NCI-H2107 treated with DMSO at 0.1 percent for 48 hours (cell line): Measurements from ENCODE around the gene AKAP6.

Experiments used
- DNase-seq: peaks from one replicate; lab custom pipeline; 2025; ENCODE audit not compliant: unreplicated experiment; lab: John Stamatoyannopoulos, UW

Gene AKAP6

GRCh38 chr14:32618991-32619390, 289.9 kb downstream of the AKAP6 start:
- DNase-seq: no peak

GRCh38 chr14:32620303-32620702, 291.2 kb downstream of the AKAP6 start:
- no peak for DNase-seq

GRCh38 chr14:32620724-32621123, 291.6 kb downstream of the AKAP6 start:
- DNase-seq: no peak

GRCh38 chr14:32621585-32621984, 292.5 kb downstream of the AKAP6 start:
- no peak for DNase-seq

GRCh38 chr14:32622742-32623141, 293.6 kb downstream of the AKAP6 start:
- DNase-seq: no peak

GRCh38 chr14:32623300-32624093, 294.4 kb downstream of the AKAP6 start:
- no peak for DNase-seq

GRCh38 chr14:32625211-32625610, 296.1 kb downstream of the AKAP6 start:
- DNase-seq: peak; percentile 66

GRCh38 chr14:32627545-32628298, 298.6 kb downstream of the AKAP6 start:
- no peak for DNase-seq

GRCh38 chr14:32629236-32629635, 300.1 kb downstream of the AKAP6 start:
- no peak for DNase-seq

- no peak for DNase-seq
Observed at GRCh38 chr14:32630701-32631100, 301.6 kb downstream of the AKAP6 start.

GRCh38 chr14:32633224-32633859, 304.2 kb downstream of the AKAP6 start:
- DNase-seq: no peak

- DNase-seq: no peak
Observed at GRCh38 chr14:32633930-32634329, 304.8 kb downstream of the AKAP6 start.

GRCh38 chr14:32635061-32635719, 306.1 kb downstream of the AKAP6 start:
- no peak for DNase-seq

GRCh38 chr14:32637582-32637981, 308.5 kb downstream of the AKAP6 start:
- DNase-seq: no peak

- DNase-seq: no peak
Observed at GRCh38 chr14:32639208-32639607, 310.1 kb downstream of the AKAP6 start.

GRCh38 chr14:32645551-32645950, 316.5 kb downstream of the AKAP6 start:
- no peak for DNase-seq

- DNase-seq: no peak
Observed at GRCh38 chr14:32648434-32648833, 319.3 kb downstream of the AKAP6 start.

- no peak for DNase-seq
Observed at GRCh38 chr14:32650030-32650429, 320.9 kb downstream of the AKAP6 start.

- no peak for DNase-seq
Observed at GRCh38 chr14:32650665-32651064, 321.6 kb downstream of the AKAP6 start.

- DNase-seq: no peak
Observed at GRCh38 chr14:32654106-32654505, 325.0 kb downstream of the AKAP6 start.

GRCh38 chr14:32656601-32657000, 327.5 kb downstream of the AKAP6 start:
- no peak for DNase-seq
